Activated CD4-positive, CD25-positive, alpha-beta regulatory T cell treated with anti-CD3 and anti-CD28 coated beads, Interleukin-2, amount 50 U/mL, for 72 hours (primary cell): ENCODE measurements around the gene PPFIBP1.

ENCODE experiments used
- DNase-seq: peaks from one replicate; pipeline ENCODE4 v3.0.0; 2021

The PPFIBP1 gene

GRCh38 chr12:27523642-27524493, at the start of gene PPFIBP1:
Gene PPFIBP1, plus strand, starts transcription at chr12:27524206. Its CDS starts 109,191 bp downstream, at chr12:27633397.
- peak; percentile 87 for DNase-seq

- DNase-seq = no peak
Measured at GRCh38 chr12:27474344-27474743, 49.7 kb upstream of the PPFIBP1 start.

GRCh38 chr12:27477049-27477448, 47.0 kb upstream of the PPFIBP1 start:
- DNase-seq = no peak

GRCh38 chr12:27478949-27479348, 45.1 kb upstream of the PPFIBP1 start:
- DNase-seq = no peak

GRCh38 chr12:27480016-27480415, 44.0 kb upstream of the PPFIBP1 start:
- DNase-seq = no peak

- DNase-seq = no peak
Measured at GRCh38 chr12:27486961-27487360, 37.0 kb upstream of the PPFIBP1 start.

- DNase-seq = no peak
Measured at GRCh38 chr12:27488479-27488878, 35.5 kb upstream of the PPFIBP1 start.

GRCh38 chr12:27491226-27491625, 32.8 kb upstream of the PPFIBP1 start:
- DNase-seq = no peak

GRCh38 chr12:27493260-27493940, 30.6 kb upstream of the PPFIBP1 start:
- DNase-seq = no peak

GRCh38 chr12:27497446-27497845, 26.6 kb upstream of the PPFIBP1 start:
- DNase-seq = no peak

- DNase-seq = no peak
Measured at GRCh38 chr12:27498149-27498548, 25.9 kb upstream of the PPFIBP1 start.

- DNase-seq = no peak
Measured at GRCh38 chr12:27498761-27499160, 25.2 kb upstream of the PPFIBP1 start.

- no peak for DNase-seq
Measured at GRCh38 chr12:27499377-27499776, 24.6 kb upstream of the PPFIBP1 start.

GRCh38 chr12:27500546-27500945, 23.5 kb upstream of the PPFIBP1 start:
- DNase-seq = no peak

- DNase-seq = no peak
Measured at GRCh38 chr12:27502021-27502435, 22.0 kb upstream of the PPFIBP1 start.

- no peak for DNase-seq
Measured at GRCh38 chr12:27504507-27504906, 19.5 kb upstream of the PPFIBP1 start.

GRCh38 chr12:27505109-27505508, 18.9 kb upstream of the PPFIBP1 start:
- DNase-seq = no peak

- no peak for DNase-seq
Measured at GRCh38 chr12:27505761-27506160, 18.2 kb upstream of the PPFIBP1 start.

- no peak for DNase-seq
Measured at GRCh38 chr12:27506645-27507189, 17.3 kb upstream of the PPFIBP1 start.

- no peak for DNase-seq
Measured at GRCh38 chr12:27508736-27509431, 15.1 kb upstream of the PPFIBP1 start.

- no peak for DNase-seq
Measured at GRCh38 chr12:27511031-27511722, 12.8 kb upstream of the PPFIBP1 start.

GRCh38 chr12:27511723-27512045, 12.3 kb upstream of the PPFIBP1 start:
- DNase-seq = no peak
